DND-41 (cell line): Measurements from ENCODE around the gene GPR61.

Experiments used
- ATAC-seq: fragments of 200-7000 bp; cut with Tn5 transposase; 3 replicates; pipeline ENCODE4 v1.9.1; 2021; ENCODE audit warnings: low read depth; ENCODE audit not compliant: insufficient read depth
- DNase-seq: peaks from one replicate; pipeline ENCODE4 v3.0.0-alpha.2; 2020
- H2AFZ ChIP-seq: 2 replicates; pipeline ENCODE4 v1.6.0; 2012; ENCODE audit warnings: low read depth, low read length
- H3K27ac ChIP-seq: 2 replicates; pipeline ENCODE4 v1.5.1; 2012; ENCODE audit warnings: low read length, inconsistent platforms
- H3K27me3 ChIP-seq: fragments of 200-600 bp; sonication (generic); 2 replicates; pipeline ENCODE4 v1.6.0; 2012; ENCODE audit warnings: low read length, mild to moderate bottlenecking, inconsistent platforms; ENCODE audit not compliant: insufficient read depth, poor library complexity
- H3K36me3 ChIP-seq: 2 replicates; pipeline ENCODE4 v1.5.1; 2012; ENCODE audit warnings: low read length, inconsistent platforms; ENCODE audit not compliant: insufficient read depth
- H3K4me1 ChIP-seq: 2 replicates; pipeline ENCODE4 v1.5.1; 2012; ENCODE audit warnings: mild to moderate bottlenecking, low read length; ENCODE audit not compliant: insufficient read depth
- H3K4me2 ChIP-seq: 2 replicates; pipeline ENCODE4 v1.6.0; 2012; ENCODE audit warnings: mild to moderate bottlenecking, moderate library complexity, low read length, inconsistent platforms; ENCODE audit not compliant: insufficient read depth
- H3K4me3 ChIP-seq, 2 experiments: fragments of 200-600 bp in 1 of 2; shearing (Covaris generic) in 1 of 2; 2 replicates each; pipeline ENCODE4 v1.5.1; 2012 to 2016; ENCODE audit warnings: inconsistent platforms in 2 of 2, low read length in 2 of 2, mild to moderate bottlenecking in 2 of 2, low read depth in 1 of 2, moderate library complexity in 1 of 2
- H3K79me2 ChIP-seq: 2 replicates; pipeline ENCODE4 v1.6.0; 2012; ENCODE audit warnings: low read length, inconsistent platforms; ENCODE audit not compliant: insufficient read depth
- H3K9ac ChIP-seq: 2 replicates; pipeline ENCODE4 v1.6.0; 2012; ENCODE audit warnings: low read depth, mild to moderate bottlenecking, inconsistent platforms, low read length, moderate library complexity
- H3K9me3 ChIP-seq: 2 replicates; pipeline ENCODE4 v1.5.1; 2012; ENCODE audit warnings: low read length, moderate library complexity, mild to moderate bottlenecking, inconsistent platforms; ENCODE audit not compliant: insufficient read depth, severe bottlenecking
- H4K20me1 ChIP-seq: 2 replicates; pipeline ENCODE4 v1.6.0; 2012; ENCODE audit warnings: low read length; ENCODE audit not compliant: insufficient read depth
- EZH2 ChIP-seq: IDR thresholded peaks from 3 replicates; pipeline ENCODE4 v1.6.1; 2012; ENCODE audit warnings: borderline replicate concordance, low read depth, mild to moderate bottlenecking, moderate library complexity, low read length, inconsistent platforms; ENCODE audit not compliant: severe bottlenecking
- TF ChIP-seq, protein P1 (sequence below): IDR thresholded peaks from 2 replicates; pipeline ENCODE4 v1.5.1; 2012; ENCODE audit warnings: borderline replicate concordance, low read length, moderate library complexity, mild to moderate bottlenecking; ENCODE audit not compliant: poor library complexity, severe bottlenecking; ENCODE audit errors: extremely low read depth

The GPR61 gene

GRCh38 chr1:109579491-109579890 is 39.8 kb downstream of the GPR61 start:
- Histone ChIP-seq H3K4me2 (no peak overlapping the region), H3K9me3 (no peaks in the 10 kb centered on the region), H3K79me2 (peaks cover 15% of the 10 kb centered on the region), H3K4me3 (no peak overlapping the region), H2AFZ (no peak overlapping the region), H3K9ac (no peak overlapping the region), H3K36me3 (peaks cover 81% of the 10 kb centered on the region), H3K4me1 (no peaks in the 10 kb centered on the region), H4K20me1 (peaks cover 2% of the 10 kb centered on the region; the same call in 1 of the 2 replicates), H3K27ac (no peak overlapping the region), H3K27me3 (no peaks in the 10 kb centered on the region)
- DNase-seq (no peak), ATAC-seq (no peak)
- no peak for TF ChIP-seq EZH2
- TF ChIP-seq, protein P1, sequence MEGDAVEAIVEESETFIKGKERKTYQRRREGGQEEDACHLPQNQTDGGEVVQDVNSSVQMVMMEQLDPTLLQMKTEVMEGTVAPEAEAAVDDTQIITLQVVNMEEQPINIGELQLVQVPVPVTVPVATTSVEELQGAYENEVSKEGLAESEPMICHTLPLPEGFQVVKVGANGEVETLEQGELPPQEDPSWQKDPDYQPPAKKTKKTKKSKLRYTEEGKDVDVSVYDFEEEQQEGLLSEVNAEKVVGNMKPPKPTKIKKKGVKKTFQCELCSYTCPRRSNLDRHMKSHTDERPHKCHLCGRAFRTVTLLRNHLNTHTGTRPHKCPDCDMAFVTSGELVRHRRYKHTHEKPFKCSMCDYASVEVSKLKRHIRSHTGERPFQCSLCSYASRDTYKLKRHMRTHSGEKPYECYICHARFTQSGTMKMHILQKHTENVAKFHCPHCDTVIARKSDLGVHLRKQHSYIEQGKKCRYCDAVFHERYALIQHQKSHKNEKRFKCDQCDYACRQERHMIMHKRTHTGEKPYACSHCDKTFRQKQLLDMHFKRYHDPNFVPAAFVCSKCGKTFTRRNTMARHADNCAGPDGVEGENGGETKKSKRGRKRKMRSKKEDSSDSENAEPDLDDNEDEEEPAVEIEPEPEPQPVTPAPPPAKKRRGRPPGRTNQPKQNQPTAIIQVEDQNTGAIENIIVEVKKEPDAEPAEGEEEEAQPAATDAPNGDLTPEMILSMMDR, result no peak

GRCh38 chr1:109582021-109582420 is 42.3 kb downstream of the GPR61 start:
- H4K20me1 ChIP-seq, result peaks cover 2% of the 10 kb centered on the region; the same call in 1 of the 2 replicates
- peaks cover 9% of the 10 kb centered on the region for H3K79me2 ChIP-seq
- no peak overlapping the region for H3K27ac ChIP-seq
- no peak for DNase-seq
- H3K4me3 ChIP-seq, result no peak overlapping the region
- TF ChIP-seq EZH2, result no peak
- TF ChIP-seq, protein P1, result no peak
- H2AFZ ChIP-seq, result no peak overlapping the region
- H3K9ac ChIP-seq, result no peak overlapping the region
- H3K4me1 ChIP-seq, result no peaks in the 10 kb centered on the region
- peaks cover 91% of the 10 kb centered on the region for H3K36me3 ChIP-seq
- H3K27me3 ChIP-seq, result no peaks in the 10 kb centered on the region
- no peak overlapping the region for H3K4me2 ChIP-seq
- H3K9me3 ChIP-seq, result no peaks in the 10 kb centered on the region
- ATAC-seq, result no peak

DNA sequence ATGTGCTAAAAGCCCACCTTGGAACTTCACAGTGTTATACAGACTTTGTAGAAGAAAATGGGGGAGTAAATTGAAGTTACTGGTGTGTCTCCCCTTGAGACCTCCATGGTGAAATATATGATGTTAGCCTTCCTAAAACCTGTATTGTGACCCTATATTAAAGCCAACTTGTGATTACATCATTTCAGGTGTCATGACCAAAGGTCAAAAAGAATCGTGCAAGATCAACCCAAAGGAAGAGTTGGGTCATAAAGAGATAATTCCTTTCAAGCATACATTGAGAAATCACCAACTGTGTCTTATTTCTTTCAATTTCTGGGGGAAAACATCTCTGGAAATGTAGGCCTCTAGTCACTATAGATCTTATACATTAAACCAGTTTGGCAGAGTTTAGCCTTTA is 45.1 kb downstream of the GPR61 start:
- Histone ChIP-seq H2AFZ (no peak overlapping the region), H3K36me3 (peaks cover 92% of the 10 kb centered on the region), H3K27me3 (no peaks in the 10 kb centered on the region), H3K9me3 (no peaks in the 10 kb centered on the region), H3K9ac (no peak overlapping the region), H4K20me1 (no peaks in the 10 kb centered on the region), H3K27ac (no peak overlapping the region), H3K4me2 (no peak overlapping the region), H3K4me1 (no peaks in the 10 kb centered on the region), H3K4me3 (no peak overlapping the region), H3K79me2 (no peaks in the 10 kb centered on the region)
- ATAC-seq (no peak), DNase-seq (no peak)
- TF ChIP-seq EZH2, result no peak
- TF ChIP-seq, protein P1, result no peak

DNA sequence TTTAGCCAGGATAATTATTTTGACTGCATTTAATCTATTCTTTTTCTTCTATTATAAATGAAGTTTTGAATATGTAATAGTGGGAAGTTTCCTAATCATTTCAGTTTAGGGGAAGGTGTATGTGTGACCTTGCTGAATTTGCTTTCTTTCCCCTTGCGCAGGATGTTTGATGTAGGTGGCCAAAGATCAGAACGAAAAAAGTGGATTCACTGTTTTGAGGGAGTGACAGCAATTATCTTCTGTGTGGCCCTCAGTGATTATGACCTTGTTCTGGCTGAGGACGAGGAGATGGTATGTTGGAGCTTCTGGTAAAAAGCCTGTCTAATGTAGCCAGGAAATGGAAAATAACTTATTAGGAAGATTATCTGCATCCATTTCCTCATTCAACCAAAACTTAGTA is 46.4 kb downstream of the GPR61 start:
- no peak for DNase-seq
- no peaks in the 10 kb centered on the region for H3K9me3 ChIP-seq
- no peak for ATAC-seq
- H3K4me3 ChIP-seq, result no peak overlapping the region
- no peaks in the 10 kb centered on the region for H3K79me2 ChIP-seq
- H3K4me1 ChIP-seq, result no peaks in the 10 kb centered on the region
- H4K20me1 ChIP-seq, result no peaks in the 10 kb centered on the region
- peaks cover 93% of the 10 kb centered on the region for H3K36me3 ChIP-seq
- no peak overlapping the region for H3K9ac ChIP-seq
- H3K27ac ChIP-seq, result no peak overlapping the region
- no peaks in the 10 kb centered on the region for H3K27me3 ChIP-seq
- no peak overlapping the region for H2AFZ ChIP-seq
- TF ChIP-seq, protein P1, result no peak
- TF ChIP-seq EZH2, result no peak
- H3K4me2 ChIP-seq, result no peak overlapping the region
